HG03354 (cell line): Measurements from ENCODE around the gene ADAM23.

ENCODE experiments used
- ATAC-seq: cut with Tn5 transposase; IDR thresholded peaks from one replicate; pipeline ENCODE4 v1.9.1; 2021; ENCODE audit warnings: mild to moderate bottlenecking; ENCODE audit not compliant: unreplicated experiment, poor library complexity, severe bottlenecking

ADAM23 gene

GRCh38 chr2:206482123-206482522, 38.8 kb downstream of the ADAM23 start:
- ATAC-seq: no peak

GRCh38 chr2:206482633-206483032, 39.3 kb downstream of the ADAM23 start:
- no peak for ATAC-seq

GRCh38 chr2:206488053-206488452, 44.7 kb downstream of the ADAM23 start:
- ATAC-seq: no peak

- no peak for ATAC-seq
Observed at GRCh38 chr2:206488623-206489022, 45.3 kb downstream of the ADAM23 start.

GRCh38 chr2:206494061-206494460, 50.7 kb downstream of the ADAM23 start:
- ATAC-seq: no peak

GRCh38 chr2:206502729-206503128, 59.4 kb downstream of the ADAM23 start:
- ATAC-seq: no peak

GRCh38 chr2:206511283-206511682, 68.0 kb downstream of the ADAM23 start:
- ATAC-seq: no peak

- no peak for ATAC-seq
Observed at GRCh38 chr2:206512999-206513398, 69.7 kb downstream of the ADAM23 start.

- ATAC-seq: no peak
Observed at GRCh38 chr2:206515580-206515979, 72.2 kb downstream of the ADAM23 start.

GRCh38 chr2:206518997-206519396, 75.7 kb downstream of the ADAM23 start:
- ATAC-seq: no peak

- ATAC-seq: no peak
Observed at GRCh38 chr2:206520450-206520849, 77.1 kb downstream of the ADAM23 start.

GRCh38 chr2:206521115-206521514, 77.8 kb downstream of the ADAM23 start:
- ATAC-seq: no peak

GRCh38 chr2:206521612-206522011, 78.3 kb downstream of the ADAM23 start:
- no peak for ATAC-seq

- ATAC-seq: no peak
Observed at GRCh38 chr2:206526416-206526815, 83.1 kb downstream of the ADAM23 start.

- no peak for ATAC-seq
Observed at GRCh38 chr2:206527153-206527552, 83.8 kb downstream of the ADAM23 start.

- no peak for ATAC-seq
Observed at GRCh38 chr2:206530727-206531126, 87.4 kb downstream of the ADAM23 start.

GRCh38 chr2:206531996-206532543, 88.7 kb downstream of the ADAM23 start:
- no peak for ATAC-seq

GRCh38 chr2:206533977-206534376, 90.6 kb downstream of the ADAM23 start:
- ATAC-seq: peak; percentile 64

GRCh38 chr2:206535260-206535986, 92.1 kb downstream of the ADAM23 start:
- ATAC-seq: peak; percentile 76

- no peak for ATAC-seq
Observed at GRCh38 chr2:206540757-206541156, 97.4 kb downstream of the ADAM23 start.

- no peak for ATAC-seq
Observed at GRCh38 chr2:206543073-206543472, 99.7 kb downstream of the ADAM23 start.

GRCh38 chr2:206548383-206548782, 105.1 kb downstream of the ADAM23 start:
- ATAC-seq: no peak
